ENCODE results near the gene HBP1.
"Not testable (repeated sequence)": the region's sequence is repeated elsewhere in the genome, so short reads cannot be mapped to it uniquely, and the experiment has no call there.

Gene HBP1

GRCh38 chr7:107151538-107151937 is 17.3 kb upstream of the HBP1 start:
- H3K4me3 Mint-ChIP-seq: no peak overlapping the region
- peaks cover 5% of the 10 kb centered on the region for H3K27me3 Mint-ChIP-seq (ENCODE audit: low read depth)
- TF ChIP-seq CTCF (IDR thresholded peaks at IDR 0.05; ENCODE audit: unreplicated experiment in 3 of 3): no peak
- no peaks in the 10 kb centered on the region for H3K4me1 Mint-ChIP-seq
- H3K9me3 Mint-ChIP-seq: no peaks in the 10 kb centered on the region
- H3K36me3 Mint-ChIP-seq (ENCODE audit: low read depth): no peaks in the 10 kb centered on the region
- no peak overlapping the region for H3K27ac Mint-ChIP-seq

- Mint-ChIP-seq H3K4me1 (no peaks in the 10 kb centered on the region), H3K9me3 (no peaks in the 10 kb centered on the region), H3K36me3 (ENCODE audit: low read depth) (no peaks in the 10 kb centered on the region), H3K4me3 (no peak overlapping the region), H3K27me3 (ENCODE audit: low read depth) (peaks cover 5% of the 10 kb centered on the region), H3K27ac (no peak overlapping the region)
- no peak for TF ChIP-seq CTCF (IDR thresholded peaks at IDR 0.05; ENCODE audit: unreplicated experiment in 3 of 3)
Observed at GRCh38 chr7:107152011-107152410, 16.8 kb upstream of the HBP1 start.

- Mint-ChIP-seq H3K36me3 (ENCODE audit: low read depth) (no peaks in the 10 kb centered on the region), H3K27me3 (ENCODE audit: low read depth) (peaks cover 5% of the 10 kb centered on the region), H3K9me3 (no peaks in the 10 kb centered on the region), H3K4me1 (no peaks in the 10 kb centered on the region), H3K4me3 (no peak overlapping the region), H3K27ac (no peak overlapping the region)
- no peak for TF ChIP-seq CTCF (IDR thresholded peaks at IDR 0.05; ENCODE audit: unreplicated experiment in 3 of 3)
Observed at GRCh38 chr7:107154826-107155225, 14.0 kb upstream of the HBP1 start.

- H3K36me3 Mint-ChIP-seq (ENCODE audit: low read depth); H3K4me1 Mint-ChIP-seq; H3K9me3 Mint-ChIP-seq; H3K4me3 Mint-ChIP-seq; H3K27ac Mint-ChIP-seq; H3K27me3 Mint-ChIP-seq (ENCODE audit: low read depth): not testable (repeated sequence)
Observed at GRCh38 chr7:107155726-107156125, 13.1 kb upstream of the HBP1 start.

GRCh38 chr7:107157091-107157490 is 11.7 kb upstream of the HBP1 start:
- Mint-ChIP-seq H3K9me3 (no peaks in the 10 kb centered on the region), H3K36me3 (ENCODE audit: low read depth) (no peaks in the 10 kb centered on the region), H3K4me1 (no peaks in the 10 kb centered on the region), H3K4me3 (no peak overlapping the region), H3K27me3 (ENCODE audit: low read depth) (peaks cover 2% of the 10 kb centered on the region), H3K27ac (no peak overlapping the region)
- no peak for TF ChIP-seq CTCF (IDR thresholded peaks at IDR 0.05; ENCODE audit: unreplicated experiment in 3 of 3)

GRCh38 chr7:107158028-107158427 is 10.8 kb upstream of the HBP1 start:
- Mint-ChIP-seq H3K9me3 (no peaks in the 10 kb centered on the region), H3K4me1 (no peaks in the 10 kb centered on the region), H3K36me3 (ENCODE audit: low read depth) (no peaks in the 10 kb centered on the region), H3K27me3 (ENCODE audit: low read depth) (no peaks in the 10 kb centered on the region), H3K27ac (no peak overlapping the region), H3K4me3 (no peak overlapping the region)
- no peak for TF ChIP-seq CTCF (IDR thresholded peaks at IDR 0.05; ENCODE audit: unreplicated experiment in 3 of 3)

GRCh38 chr7:107160389-107160788 is 8.4 kb upstream of the HBP1 start:
- Mint-ChIP-seq H3K27me3 (ENCODE audit: low read depth) (no peaks in the 10 kb centered on the region), H3K9me3 (no peaks in the 10 kb centered on the region), H3K27ac (no peak overlapping the region), H3K4me1 (no peaks in the 10 kb centered on the region), H3K4me3 (no peak overlapping the region), H3K36me3 (ENCODE audit: low read depth) (no peaks in the 10 kb centered on the region)
- TF ChIP-seq CTCF (IDR thresholded peaks at IDR 0.05; ENCODE audit: unreplicated experiment in 3 of 3): no peak
